Esophagus (tissue), 2 donors: ENCODE measurements around the gene RIMBP3B. TPM values are rescaled to one million over a fixed set of nuclear protein-coding genes. Genes with fewer than 3 reads are reported as not detected.
"Not testable (repeated sequence)": the region's sequence is repeated elsewhere in the genome, so short reads cannot be mapped to it uniquely, and the experiment has no call there.

Source experiments
- H3K27ac ChIP-seq, 2 donors: one replicate each; pipeline ENCODE4 v1.5.1; 2013; ENCODE audit warnings: low read depth in 2 of 2, mild to moderate bottlenecking in 2 of 2, inconsistent platforms in 1 of 2, low read length in 1 of 2, moderate library complexity in 1 of 2
- H3K27me3 ChIP-seq, 2 donors: one replicate each; pipeline ENCODE4 v1.6.1; 2013; ENCODE audit warnings: low read length in 2 of 2, control low read depth in 1 of 2, mild to moderate bottlenecking in 1 of 2; ENCODE audit not compliant: insufficient read depth in 2 of 2, control insufficient read depth in 1 of 2
- H3K36me3 ChIP-seq, 2 donors: one replicate each; pipeline ENCODE4 v1.6.1; 2013; ENCODE audit warnings: low read length in 1 of 2; ENCODE audit not compliant: control insufficient read depth in 2 of 2, insufficient read depth in 2 of 2
- H3K4me1 ChIP-seq, 2 donors: one replicate each; pipeline ENCODE4 v1.6.1; 2013; ENCODE audit warnings: low read length in 1 of 2; ENCODE audit not compliant: control insufficient read depth in 2 of 2, insufficient read depth in 2 of 2
- H3K4me3 ChIP-seq, 2 donors: one replicate each; pipeline ENCODE4 v1.5.1; 2013; ENCODE audit warnings: low read length in 2 of 2, mild to moderate bottlenecking in 2 of 2, low read depth in 1 of 2, moderate library complexity in 1 of 2
- H3K9me3 ChIP-seq, 2 donors: one replicate each; pipeline ENCODE4 v1.6.1; 2013; ENCODE audit warnings: mild to moderate bottlenecking in 2 of 2, low read depth in 1 of 2, low read length in 1 of 2, moderate library complexity in 1 of 2; ENCODE audit not compliant: control insufficient read depth in 2 of 2, insufficient read depth in 1 of 2
- WGBS, 2 donors: extraction: QIAGEN DNeasy Blood & Tissue Kit; methylation state at CpG; one replicate each; pipeline ENCODE4 v1.1.7; 2013; 5-methylcytosine and 5-hydroxymethylcytosine counted together
- polyA plus RNA-seq, 2 donors: library from polyadenylated mRNA; stranded (reverse); fragments of 200-250 nt; gene quantifications; one replicate each; pipeline ENCODE4 v1.2.3, GENCODE V29; 2013
- donor health status: healthy with polysubstance abuse.
- donor health status: Bipolar disorder and iron deficiency.

Gene RIMBP3B
- polyA plus RNA-seq, 2 donors: 0.01 TPM; not detected in 1

DNA sequence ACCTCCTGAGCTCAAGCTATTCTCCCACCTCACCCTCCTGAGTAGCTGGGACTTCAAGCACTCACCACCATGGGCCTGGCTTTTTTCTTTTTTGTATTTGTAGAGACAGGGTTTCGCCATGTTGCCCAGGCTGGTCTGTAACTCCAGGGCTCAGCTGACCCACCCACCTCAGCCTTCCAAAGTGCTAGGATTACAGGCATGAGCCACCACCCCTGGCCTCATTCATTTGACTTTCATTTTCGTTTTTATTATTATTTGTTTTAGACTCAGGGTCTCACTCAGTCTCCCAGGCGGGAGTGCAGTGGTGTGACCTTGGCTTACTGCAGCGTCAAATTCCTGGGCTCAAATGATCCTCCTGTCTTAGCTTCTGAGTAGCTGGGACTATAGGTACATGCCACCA, 24.2 kb downstream of the RIMBP3B start:
- 86% methylated on average over 1 of the region's 4 CpGs; no CpG with 5 or more reads in 1 of the 2 donors for WGBS, 2 donors
- not testable (repeated sequence) for H3K4me3 ChIP-seq, H3K4me1 ChIP-seq, H3K36me3 ChIP-seq, H3K27ac ChIP-seq, H3K27me3 ChIP-seq, H3K9me3 ChIP-seq

DNA sequence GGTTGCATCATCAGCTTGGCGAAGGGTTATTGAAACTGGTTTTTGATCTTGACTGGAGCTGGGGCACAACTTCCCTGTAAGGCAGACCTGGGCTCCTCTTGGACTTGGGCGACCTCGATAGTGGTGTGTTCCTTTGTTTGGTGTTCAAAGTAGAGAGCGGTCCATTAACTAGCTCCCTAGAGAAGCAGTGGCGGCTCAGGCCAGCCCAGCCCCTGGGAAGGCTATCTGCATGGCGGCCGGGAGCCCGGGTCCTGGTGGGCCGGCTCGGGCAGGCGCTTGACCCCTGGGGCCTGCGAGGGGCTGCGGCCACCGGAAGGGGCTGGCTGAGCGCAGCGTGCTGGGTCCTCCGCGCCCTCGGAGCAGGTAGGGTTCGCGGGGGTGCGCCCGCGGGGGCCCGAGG, 32.8 kb downstream of the RIMBP3B start:
- WGBS, 2 donors: 27 to 32% methylated on average over 6 of the region's 25 CpGs
- H3K27ac ChIP-seq, H3K27me3 ChIP-seq, H3K4me3 ChIP-seq, H3K4me1 ChIP-seq, H3K36me3 ChIP-seq, H3K9me3 ChIP-seq: not testable (repeated sequence)

DNA sequence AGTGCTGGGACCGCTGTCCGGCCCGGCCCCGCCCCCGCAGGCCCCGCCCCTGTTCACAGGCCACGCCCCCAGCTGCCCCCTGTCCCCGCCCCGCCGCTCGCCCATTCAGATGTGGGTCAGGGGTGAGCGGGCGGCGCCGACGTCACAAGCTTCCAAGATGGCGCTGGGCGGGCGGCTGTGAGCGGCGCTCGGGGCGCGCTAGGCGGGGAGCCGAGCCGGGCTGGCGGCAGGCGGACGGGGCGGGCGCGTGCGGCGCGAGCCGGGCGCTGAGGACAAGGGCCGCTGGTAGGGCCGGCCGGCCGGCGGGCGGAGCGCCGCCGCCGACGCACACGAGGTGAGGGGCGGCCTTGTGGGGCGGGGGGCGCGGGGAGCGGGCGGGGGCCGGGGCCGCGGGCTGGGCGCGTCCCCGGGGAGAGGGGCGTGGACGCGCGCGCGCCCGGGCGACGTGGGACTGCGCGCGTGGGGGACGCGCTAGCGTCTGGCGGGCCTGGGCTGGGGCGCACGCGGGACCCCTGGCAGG, 33.7 kb downstream of the RIMBP3B start, which contains the start of gene HIC2:
HIC2 (plus strand) TSS at position 145 of the 520 bp plus-strand sequence. CDS start 25,461 bp downstream, outside the sequence.
- not testable (repeated sequence) for H3K36me3 ChIP-seq, H3K27me3 ChIP-seq, H3K9me3 ChIP-seq, H3K27ac ChIP-seq, H3K4me1 ChIP-seq
- WGBS, 2 donors: 0 to 1% methylated on average over 2 to 45 of the region's 81 CpGs
- peak within 1 kb of the TSS in 1 of 2 donors; percentile 51 for H3K4me3 ChIP-seq

- H3K4me1 ChIP-seq, H3K27me3 ChIP-seq, H3K9me3 ChIP-seq, H3K36me3 ChIP-seq, H3K27ac ChIP-seq: not testable (repeated sequence)
- whole genome bisulfite sequencing, 2 donors: 0% methylated on average over 13 to 18 of the region's 33 CpGs
- peak overlapping the region in 1 of 2 donors; percentile 43 for H3K4me3 ChIP-seq
Measured at GRCh38 chr22:21417853-21418252, 34.3 kb downstream of the RIMBP3B start.

DNA sequence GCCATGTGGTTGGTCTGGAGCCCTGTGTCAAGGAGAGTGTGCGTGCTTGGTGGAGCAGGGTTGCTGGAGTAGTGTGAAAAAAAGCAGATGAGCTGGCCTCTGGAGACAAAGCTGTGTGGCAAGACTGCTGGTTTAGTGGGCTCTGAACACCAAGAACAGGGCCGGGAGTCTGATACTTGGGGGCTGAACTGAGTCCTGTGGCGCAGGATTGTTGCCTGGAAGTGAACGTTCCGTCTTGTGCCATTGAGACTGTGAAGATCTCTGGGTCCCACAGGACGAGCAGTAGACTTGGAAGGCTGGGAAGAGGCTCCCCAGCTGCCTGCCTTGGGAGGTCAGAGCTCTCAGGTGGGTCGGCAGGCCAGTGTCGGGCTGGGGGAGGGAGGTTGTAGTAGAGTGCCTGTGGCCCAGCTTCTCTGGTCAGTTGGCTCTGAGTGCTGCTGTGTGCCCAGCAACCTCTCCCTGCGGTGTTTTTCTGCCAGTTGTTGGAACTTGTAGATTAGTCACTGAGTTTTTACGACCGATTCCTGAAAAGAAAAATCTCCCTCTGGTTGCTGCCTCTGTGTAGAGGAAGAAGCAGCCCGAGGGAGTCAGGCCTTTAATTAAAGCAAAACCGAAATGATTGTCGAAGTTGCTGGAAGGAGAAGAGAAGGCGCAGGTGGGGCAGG, 35.6 kb downstream of the RIMBP3B start:
- H3K4me3 ChIP-seq, H3K27me3 ChIP-seq, H3K9me3 ChIP-seq, H3K4me1 ChIP-seq, H3K36me3 ChIP-seq: not testable (repeated sequence)
- peak overlapping the region in 1 of 2 donors; percentile 42 for H3K27ac ChIP-seq
- WGBS, 2 donors: 60 to 73% methylated on average over 5 of the region's 15 CpGs

- WGBS, 2 donors: 28% methylated on average over 3 to 5 of the region's 19 CpGs
- H3K4me3 ChIP-seq: not testable (repeated sequence)
Measured at GRCh38 chr22:21420180-21420763, 36.7 kb downstream of the RIMBP3B start.

GRCh38 chr22:21424084-21424709, 40.6 kb downstream of the RIMBP3B start:
- not testable (repeated sequence) for H3K36me3 ChIP-seq, H3K27ac ChIP-seq, H3K4me1 ChIP-seq, H3K27me3 ChIP-seq, H3K4me3 ChIP-seq, H3K9me3 ChIP-seq
- WGBS, 2 donors: 59% methylated on average over 4 of the region's 12 CpGs; no CpG with 5 or more reads in 1 of the 2 donors

More at GRCh38 chr22:21420180-21420763, 36.7 kb downstream of the RIMBP3B start:
- H3K27ac ChIP-seq, H3K36me3 ChIP-seq, H3K27me3 ChIP-seq, H3K9me3 ChIP-seq, H3K4me1 ChIP-seq: not testable (repeated sequence)

- not testable (repeated sequence) for H3K9me3 ChIP-seq, H3K4me3 ChIP-seq
- no CpG with 5 or more reads among the region's 15 CpGs for WGBS, 2 donors
Measured at GRCh38 chr22:21434378-21435233, 51.1 kb downstream of the RIMBP3B start.

GRCh38 chr22:21435998-21436810, 52.7 kb downstream of the RIMBP3B start:
- not testable (repeated sequence) for H3K27me3 ChIP-seq, H3K9me3 ChIP-seq, H3K4me3 ChIP-seq, H3K36me3 ChIP-seq, H3K4me1 ChIP-seq
- peak overlapping the region; percentile 55 to 57 for H3K27ac ChIP-seq
- WGBS, 2 donors: 21 to 32% methylated on average over 2 to 4 of the region's 12 CpGs

More at GRCh38 chr22:21434378-21435233, 51.1 kb downstream of the RIMBP3B start:
- not testable (repeated sequence) for H3K27me3 ChIP-seq, H3K27ac ChIP-seq, H3K36me3 ChIP-seq, H3K4me1 ChIP-seq
